ENCODE measurements around the gene FSTL5.
"Not testable (repeated sequence)": the region's sequence is repeated elsewhere in the genome, so short reads cannot be mapped to it uniquely, and the experiment has no call there.

The FSTL5 gene

GRCh38 chr4:162104459-162105124 lies 59.2 kb downstream of the FSTL5 start:
- in situ Hi-C loops (cut with MboI; ENCODE audit: low sequenced_read_pairs) = no loop called here

GRCh38 chr4:162103908-162104307 lies 59.9 kb downstream of the FSTL5 start:
- in situ Hi-C loops (cut with MboI; ENCODE audit: low sequenced_read_pairs) = not testable (repeated sequence)

- in situ Hi-C loops (cut with MboI; ENCODE audit: low sequenced_read_pairs) = no loop called here
Measured at GRCh38 chr4:162102713-162103112, 61.1 kb downstream of the FSTL5 start.

- in situ Hi-C loops (cut with MboI; ENCODE audit: low sequenced_read_pairs) = no loop called here
Measured at GRCh38 chr4:162101337-162101736, 62.5 kb downstream of the FSTL5 start.

- in situ Hi-C loops (cut with MboI; ENCODE audit: low sequenced_read_pairs) = no loop called here
Measured at GRCh38 chr4:162075726-162076125, 88.1 kb downstream of the FSTL5 start.

GRCh38 chr4:162061214-162061613 lies 102.6 kb downstream of the FSTL5 start:
- in situ Hi-C loops (cut with MboI; ENCODE audit: low sequenced_read_pairs) = no loop called here

GRCh38 chr4:162059656-162060055 lies 104.1 kb downstream of the FSTL5 start:
- in situ Hi-C loops (cut with MboI; ENCODE audit: low sequenced_read_pairs) = no loop called here

- in situ Hi-C loops (cut with MboI; ENCODE audit: low sequenced_read_pairs) = no loop called here
Measured at GRCh38 chr4:162056990-162057389, 106.8 kb downstream of the FSTL5 start.

- in situ Hi-C loops (cut with MboI; ENCODE audit: low sequenced_read_pairs) = no loop called here
Measured at GRCh38 chr4:162046135-162046534, 117.7 kb downstream of the FSTL5 start.

GRCh38 chr4:162038112-162038511 lies 125.7 kb downstream of the FSTL5 start:
- in situ Hi-C loops (cut with MboI; ENCODE audit: low sequenced_read_pairs) = no loop called here

GRCh38 chr4:162017863-162018262 lies 145.9 kb downstream of the FSTL5 start:
- in situ Hi-C loops (cut with MboI; ENCODE audit: low sequenced_read_pairs) = no loop called here

- in situ Hi-C loops (cut with MboI; ENCODE audit: low sequenced_read_pairs) = no loop called here
Measured at GRCh38 chr4:162016991-162017390, 146.8 kb downstream of the FSTL5 start.

- in situ Hi-C loops (cut with MboI; ENCODE audit: low sequenced_read_pairs) = no loop called here
Measured at GRCh38 chr4:162016219-162016618, 147.6 kb downstream of the FSTL5 start.

- in situ Hi-C loops (cut with MboI; ENCODE audit: low sequenced_read_pairs) = no loop called here
Measured at GRCh38 chr4:162015090-162015489, 148.7 kb downstream of the FSTL5 start.

- in situ Hi-C loops (cut with MboI; ENCODE audit: low sequenced_read_pairs) = no loop called here
Measured at GRCh38 chr4:162011089-162011488, 152.7 kb downstream of the FSTL5 start.

- in situ Hi-C loops (cut with MboI; ENCODE audit: low sequenced_read_pairs) = no loop called here
Measured at GRCh38 chr4:162010362-162010761, 153.4 kb downstream of the FSTL5 start.

GRCh38 chr4:161992317-161992716 lies 171.5 kb downstream of the FSTL5 start:
- in situ Hi-C loops (cut with MboI; ENCODE audit: low sequenced_read_pairs) = no loop called here

- in situ Hi-C loops (cut with MboI; ENCODE audit: low sequenced_read_pairs) = no loop called here
Measured at GRCh38 chr4:161991811-161992210, 172.0 kb downstream of the FSTL5 start.

GRCh38 chr4:161990721-161991120 lies 173.1 kb downstream of the FSTL5 start:
- in situ Hi-C loops (cut with MboI; ENCODE audit: low sequenced_read_pairs) = no loop called here

- in situ Hi-C loops (cut with MboI; ENCODE audit: low sequenced_read_pairs) = no loop called here
Measured at GRCh38 chr4:161988946-161989345, 174.9 kb downstream of the FSTL5 start.

GRCh38 chr4:161987611-161988010 lies 176.2 kb downstream of the FSTL5 start:
- in situ Hi-C loops (cut with MboI; ENCODE audit: low sequenced_read_pairs) = no loop called here

GRCh38 chr4:161952382-161952781 lies 211.4 kb downstream of the FSTL5 start:
- in situ Hi-C loops (cut with MboI; ENCODE audit: low sequenced_read_pairs) = no loop called here
